Transverse colon (tissue), 4 donors: ENCODE data around the gene ALKBH5. TPM values are rescaled to one million over a fixed set of nuclear protein-coding genes. Genes with fewer than 3 reads are reported as not detected.

ENCODE experiments used
- DNase-seq: peaks from one replicate; pipeline ENCODE4 v3.0.0-alpha.2; 2019
- H3K27ac ChIP-seq, 4 donors: fragments of 200-600 bp; sonication (generic); 2 replicates each; pipeline ENCODE4 v1.5.1; 2016 to 2018; ENCODE audit warnings: inconsistent platforms in 4 of 4
- H3K27me3 ChIP-seq: fragments of 200-600 bp; sonication (generic); 2 replicates; pipeline ENCODE4 v1.5.1; 2017; ENCODE audit warnings: inconsistent platforms
- H3K36me3 ChIP-seq, 4 donors: fragments of 200-600 bp; sonication (generic); 2 replicates each; pipeline ENCODE4 v1.5.1; 2017 to 2019; ENCODE audit warnings: inconsistent platforms in 4 of 4
- H3K4me1 ChIP-seq, 4 donors: fragments of 200-600 bp; sonication (generic); 2 replicates each; pipeline ENCODE4 v1.5.1; 2017 to 2020; ENCODE audit warnings: inconsistent platforms in 4 of 4
- H3K4me3 ChIP-seq, 4 donors: fragments of 200-600 bp; sonication (generic); 1 replicate in 1 of 4; 2 replicates in 3 of 4; pipeline versions ENCODE4 v1.5.1 to v1.6.1; 2017 to 2019; ENCODE audit warnings: inconsistent platforms in 4 of 4
- H3K9me3 ChIP-seq, 2 donors: fragments of 200-600 bp; sonication (generic); 2 replicates each; pipeline ENCODE4 v1.5.1; 2017 to 2019; ENCODE audit warnings: inconsistent platforms in 2 of 2
- EP300 ChIP-seq: sonication (generic); formaldehyde crosslinking; IDR thresholded peaks from one replicate; pipeline ENCODE4 v1.6.1; 2017; ENCODE audit warnings: antibody characterized with exemption, low read depth
- POLR2A ChIP-seq: fragments of 450-650 bp; IDR thresholded peaks from one replicate; pipeline ENCODE4 v1.6.1; 2016; ENCODE audit warnings: antibody characterized with exemption, mild to moderate bottlenecking, moderate library complexity
- POLR2AphosphoS5 ChIP-seq, 3 donors: sonication (generic); formaldehyde crosslinking; IDR thresholded peaks; one replicate each; pipeline ENCODE4 v1.6.1; 2016; ENCODE audit warnings: antibody characterized with exemption in 3 of 3
- WGBS, 2 donors: methylation state at CpG; one replicate each; pipeline ENCODE4 v1.1.5; 2018; ENCODE audit warnings: low coverage in 1 of 2; 5-methylcytosine and 5-hydroxymethylcytosine counted together
- in situ Hi-C, 4 donors: fragments of 200-750 bp; cut with MboI; loops; one replicate each; pipeline versions ENCODE4 v1.15.0 to v1.15.1; 2017; ENCODE audit warnings: low sequenced_read_pairs in 3 of 4, low pct_ligation_motif_present in 1 of 4, low pct_unique_long_range_greater_than_20kb in 1 of 4
- intact Hi-C: fragments of 100-400 bp; cut with DNase I; formaldehyde crosslinking; loops from one replicate; pipeline ENCODE4 v1.15.1; 2023; ENCODE audit warnings: low total_unique reads
- total RNA-seq, 4 donors: library from RNA; depleted of rRNA; stranded (reverse); fragments of >200 nt; gene quantifications; one replicate each; pipeline ENCODE4 v1.1.0, GENCODE V29; 2016
- TF ChIP-seq, protein P1 (sequence below), 5 experiments: fragments of 200-600 bp in 3 of 5; fragments of 450-650 bp in 2 of 5; sonication (generic) in 3 of 5; IDR thresholded peaks; 1 replicate in 2 of 5; 2 replicates in 3 of 5; pipeline ENCODE4 v1.5.1; 2016 to 2017; ENCODE audit warnings: antibody characterized with exemption in 5 of 5, inconsistent platforms in 3 of 5, mild to moderate bottlenecking in 2 of 5, moderate library complexity in 1 of 5

Gene ALKBH5
- total RNA-seq, 4 donors from 2014 or later: 69.2 to 109 (median 88.4) TPM

DNA sequence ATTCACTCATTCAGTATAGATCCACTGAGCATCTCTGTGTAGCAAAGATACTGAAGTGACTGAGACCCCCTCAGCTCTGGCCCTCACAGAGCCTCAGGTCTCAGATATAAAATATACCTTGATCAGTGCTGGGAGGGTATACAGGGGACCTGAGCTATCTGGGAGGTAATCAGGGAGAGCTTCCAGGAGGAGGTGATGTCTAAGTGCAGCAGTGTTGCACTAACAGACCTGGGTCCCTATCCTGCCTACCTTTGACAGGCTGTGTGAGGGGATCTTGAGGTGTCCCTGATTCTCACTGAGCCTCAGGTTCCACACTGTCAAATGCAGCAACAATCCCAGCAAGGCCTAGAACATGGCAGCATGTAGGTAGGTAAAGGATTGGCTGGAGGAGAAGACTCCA is 6.5 kb upstream of the ALKBH5 start:
- H3K27ac ChIP-seq: no peak overlapping the region

GRCh38 chr17:18177722-18178121 is 5.9 kb upstream of the ALKBH5 start:
- Histone ChIP-seq H3K4me3 (no peak overlapping the region), H3K9me3 (no peaks in the 10 kb centered on the region), H3K4me1 (peaks cover 10 to 21% (median 11%) of the 10 kb centered on the region in 4 donors), H3K27ac (no peak overlapping the region), H3K27me3 (no peaks in the 10 kb centered on the region), H3K36me3 (no peaks in the 10 kb centered on the region)
- 90 to 96% methylated on average over 7 to 8 of the region's 8 CpGs for WGBS, 2 donors
- intact Hi-C loops: no loop called here
- in situ Hi-C loops: no loop called here
- no peak for TF ChIP-seq POLR2AphosphoS5 (IDR thresholded peaks at IDR 0.05)
- TF ChIP-seq EP300: no peak
- TF ChIP-seq, protein P1, sequence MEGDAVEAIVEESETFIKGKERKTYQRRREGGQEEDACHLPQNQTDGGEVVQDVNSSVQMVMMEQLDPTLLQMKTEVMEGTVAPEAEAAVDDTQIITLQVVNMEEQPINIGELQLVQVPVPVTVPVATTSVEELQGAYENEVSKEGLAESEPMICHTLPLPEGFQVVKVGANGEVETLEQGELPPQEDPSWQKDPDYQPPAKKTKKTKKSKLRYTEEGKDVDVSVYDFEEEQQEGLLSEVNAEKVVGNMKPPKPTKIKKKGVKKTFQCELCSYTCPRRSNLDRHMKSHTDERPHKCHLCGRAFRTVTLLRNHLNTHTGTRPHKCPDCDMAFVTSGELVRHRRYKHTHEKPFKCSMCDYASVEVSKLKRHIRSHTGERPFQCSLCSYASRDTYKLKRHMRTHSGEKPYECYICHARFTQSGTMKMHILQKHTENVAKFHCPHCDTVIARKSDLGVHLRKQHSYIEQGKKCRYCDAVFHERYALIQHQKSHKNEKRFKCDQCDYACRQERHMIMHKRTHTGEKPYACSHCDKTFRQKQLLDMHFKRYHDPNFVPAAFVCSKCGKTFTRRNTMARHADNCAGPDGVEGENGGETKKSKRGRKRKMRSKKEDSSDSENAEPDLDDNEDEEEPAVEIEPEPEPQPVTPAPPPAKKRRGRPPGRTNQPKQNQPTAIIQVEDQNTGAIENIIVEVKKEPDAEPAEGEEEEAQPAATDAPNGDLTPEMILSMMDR (IDR thresholded peaks at IDR 0.05): no peak
- no peak for TF ChIP-seq POLR2A
- DNase-seq: no peak

More for the DNA sequence above, 6.5 kb upstream of the ALKBH5 start:
- H3K36me3 ChIP-seq: no peaks in the 10 kb centered on the region
- H3K9me3 ChIP-seq: no peaks in the 10 kb centered on the region
- in situ Hi-C loops (no loop called here), intact Hi-C loops (no loop called here)
- DNase-seq: no peak
- H3K4me3 ChIP-seq: no peak overlapping the region
- H3K4me1 ChIP-seq: peaks cover 5 to 15% (median 6%) of the 10 kb centered on the region in 4 donors
- TF ChIP-seq, protein P1 (IDR thresholded peaks at IDR 0.05): no peak
- no peak for TF ChIP-seq POLR2AphosphoS5 (IDR thresholded peaks at IDR 0.05)
- no peak for TF ChIP-seq EP300
- TF ChIP-seq POLR2A: no peak
- no peaks in the 10 kb centered on the region for H3K27me3 ChIP-seq

- no peak for DNase-seq
- in situ Hi-C loops: no loop called here
- TF ChIP-seq POLR2A (no peak), EP300 (no peak)
- TF ChIP-seq, protein P1 (IDR thresholded peaks at IDR 0.05): no peak
- Histone ChIP-seq H3K4me1 (peaks cover 10 to 21% (median 11%) of the 10 kb centered on the region in 4 donors), H3K9me3 (no peaks in the 10 kb centered on the region), H3K27me3 (no peaks in the 10 kb centered on the region), H3K4me3 (no peak overlapping the region), H3K36me3 (no peaks in the 10 kb centered on the region), H3K27ac (no peak overlapping the region)
- intact Hi-C loops: no loop called here
- WGBS, 2 donors: 53% methylated on average over 1 of the region's 1 CpG; no CpG with 5 or more reads in 1 of the 2 donors
Measured at GRCh38 chr17:18179196-18179595, 4.4 kb upstream of the ALKBH5 start.

DNA sequence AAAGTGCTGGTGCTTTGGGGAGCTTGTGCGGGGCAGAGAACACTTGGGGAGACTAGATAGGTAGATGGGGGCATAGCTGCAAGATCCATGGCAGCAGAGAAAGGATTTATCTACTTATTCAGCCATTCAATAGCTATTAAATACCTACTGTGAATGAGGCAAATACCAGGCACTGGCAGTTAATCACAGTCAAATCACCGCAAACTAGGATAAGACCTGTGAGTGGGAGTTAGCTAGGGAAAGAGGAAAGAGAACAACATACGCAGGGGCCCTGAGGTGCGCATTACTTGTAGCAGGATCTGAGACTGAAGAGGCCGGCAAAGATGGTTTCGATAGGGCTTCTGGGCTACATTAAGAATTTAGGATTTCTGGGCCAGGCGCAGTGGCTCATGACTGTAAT is 3.8 kb upstream of the ALKBH5 start:
- TF ChIP-seq EP300 (no peak), POLR2A (no peak), POLR2AphosphoS5 (IDR thresholded peaks at IDR 0.05) (no peak)
- TF ChIP-seq, protein P1 (IDR thresholded peaks at IDR 0.05): no peak
- no peak for DNase-seq
- in situ Hi-C loops (no loop called here), intact Hi-C loops (no loop called here)
- H3K36me3 ChIP-seq: no peaks in the 10 kb centered on the region
- WGBS, 2 donors: 93 to 98% methylated on average over 5 to 7 of the region's 7 CpGs
- no peak overlapping the region for H3K27ac ChIP-seq
- H3K4me1 ChIP-seq: peaks cover 10 to 22% (median 13%) of the 10 kb centered on the region in 4 donors
- H3K9me3 ChIP-seq: no peaks in the 10 kb centered on the region
- no peaks in the 10 kb centered on the region for H3K27me3 ChIP-seq
- H3K4me3 ChIP-seq: no peak overlapping the region
